T-helper 1 cell treated with Interleukin-12 subunit alpha and Interleukin-12 subunit beta and Interleukin-4 antibody, amounts not matched to agents 30 μg/mL and 1 μg/mL, for 36 hours (primary cell): ENCODE measurements around the gene MTOR.
"Not testable (repeated sequence)": the region's sequence is repeated elsewhere in the genome, so short reads cannot be mapped to it uniquely, and the experiment has no call there.

ENCODE experiments used
- H3K27ac Mint-ChIP-seq: one replicate; pipeline ENCODE4 v1.8.0; 2021; ENCODE audit warnings: mild to moderate bottlenecking, mixed read lengths
- H3K27me3 Mint-ChIP-seq: one replicate; pipeline ENCODE4 v1.8.0; 2021; ENCODE audit warnings: low read depth, mixed read lengths
- H3K36me3 Mint-ChIP-seq: one replicate; pipeline ENCODE4 v1.8.0; 2021; ENCODE audit warnings: low read depth, mixed read lengths
- H3K4me1 Mint-ChIP-seq: one replicate; pipeline ENCODE4 v1.8.0; 2021; ENCODE audit warnings: low read depth, mixed read lengths
- H3K4me3 Mint-ChIP-seq: one replicate; pipeline ENCODE4 v1.8.0; 2021; ENCODE audit warnings: mild to moderate bottlenecking, moderate library complexity, mixed read lengths
- H3K9me3 Mint-ChIP-seq: one replicate; pipeline ENCODE4 v1.8.0; 2021; ENCODE audit warnings: mixed read lengths

Gene MTOR

GRCh38 chr1:11187931-11188330 lies 74.4 kb downstream of the MTOR start:
- Mint-ChIP-seq H3K36me3 (peaks cover 6% of the 10 kb centered on the region), H3K27me3 (no peaks in the 10 kb centered on the region), H3K27ac (no peak overlapping the region)

GRCh38 chr1:11187494-11187893 lies 74.9 kb downstream of the MTOR start:
- no peak overlapping the region for H3K27ac Mint-ChIP-seq
- H3K4me1 Mint-ChIP-seq: no peaks in the 10 kb centered on the region
- H3K36me3 Mint-ChIP-seq: peaks cover 4% of the 10 kb centered on the region
- H3K9me3 Mint-ChIP-seq: no peaks in the 10 kb centered on the region
- no peak overlapping the region for H3K4me3 Mint-ChIP-seq
- no peaks in the 10 kb centered on the region for H3K27me3 Mint-ChIP-seq

More at GRCh38 chr1:11187931-11188330, 74.4 kb downstream of the MTOR start:
- Mint-ChIP-seq H3K9me3 (no peaks in the 10 kb centered on the region), H3K4me3 (no peak overlapping the region), H3K4me1 (no peaks in the 10 kb centered on the region)

GRCh38 chr1:11187000-11187399 lies 75.4 kb downstream of the MTOR start:
- H3K27me3 Mint-ChIP-seq: no peaks in the 10 kb centered on the region
- H3K9me3 Mint-ChIP-seq: no peaks in the 10 kb centered on the region
- H3K36me3 Mint-ChIP-seq: peaks cover 4% of the 10 kb centered on the region
- H3K27ac Mint-ChIP-seq: no peak overlapping the region
- no peaks in the 10 kb centered on the region for H3K4me1 Mint-ChIP-seq
- no peak overlapping the region for H3K4me3 Mint-ChIP-seq

DNA sequence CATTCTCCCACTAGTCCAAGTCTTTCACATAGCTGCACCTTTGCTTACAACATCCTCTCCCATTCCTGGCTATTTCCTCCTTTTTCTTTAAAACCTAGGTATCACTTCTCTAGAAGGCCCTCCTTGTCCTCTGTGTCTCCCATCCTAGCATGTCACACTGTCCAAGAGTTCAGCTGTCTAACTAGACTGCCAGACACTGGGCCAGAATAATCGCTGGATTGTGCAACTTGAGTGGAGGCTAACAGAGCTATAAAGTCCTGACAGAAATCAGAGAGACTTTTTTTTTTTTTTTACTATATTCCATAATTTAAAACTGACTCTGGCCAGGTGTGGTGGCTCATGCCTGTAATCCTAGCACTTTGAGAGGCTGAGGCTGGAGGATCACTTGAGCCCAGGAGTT lies 77.4 kb downstream of the MTOR start:
- peaks cover 4% of the 10 kb centered on the region for H3K36me3 Mint-ChIP-seq
- no peak overlapping the region for H3K4me3 Mint-ChIP-seq
- no peaks in the 10 kb centered on the region for H3K27me3 Mint-ChIP-seq
- no peaks in the 10 kb centered on the region for H3K4me1 Mint-ChIP-seq
- no peak overlapping the region for H3K27ac Mint-ChIP-seq
- H3K9me3 Mint-ChIP-seq: no peaks in the 10 kb centered on the region

DNA sequence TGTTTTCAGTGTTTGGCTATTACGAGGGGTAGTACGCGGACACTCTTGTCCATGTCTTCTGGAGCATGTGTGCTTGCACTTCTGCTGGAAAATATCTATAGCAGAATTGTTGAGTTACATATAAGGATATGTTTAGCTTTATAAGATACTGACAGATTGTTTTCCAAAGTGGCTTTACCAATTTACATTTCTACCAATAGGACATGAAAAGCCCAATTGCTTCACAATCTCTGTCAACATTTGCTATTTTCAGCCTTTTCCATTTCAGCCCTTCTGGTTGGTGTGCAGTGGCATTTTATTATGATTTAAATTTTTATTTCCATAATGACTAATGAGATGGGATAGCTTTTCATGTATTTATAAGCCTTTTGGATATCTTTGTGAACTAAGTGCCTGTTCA lies 79.5 kb downstream of the MTOR start:
- Mint-ChIP-seq H3K27ac (no peak overlapping the region), H3K9me3 (no peaks in the 10 kb centered on the region), H3K27me3 (no peaks in the 10 kb centered on the region), H3K4me1 (no peaks in the 10 kb centered on the region), H3K36me3 (peaks cover 4% of the 10 kb centered on the region), H3K4me3 (no peak overlapping the region)

DNA sequence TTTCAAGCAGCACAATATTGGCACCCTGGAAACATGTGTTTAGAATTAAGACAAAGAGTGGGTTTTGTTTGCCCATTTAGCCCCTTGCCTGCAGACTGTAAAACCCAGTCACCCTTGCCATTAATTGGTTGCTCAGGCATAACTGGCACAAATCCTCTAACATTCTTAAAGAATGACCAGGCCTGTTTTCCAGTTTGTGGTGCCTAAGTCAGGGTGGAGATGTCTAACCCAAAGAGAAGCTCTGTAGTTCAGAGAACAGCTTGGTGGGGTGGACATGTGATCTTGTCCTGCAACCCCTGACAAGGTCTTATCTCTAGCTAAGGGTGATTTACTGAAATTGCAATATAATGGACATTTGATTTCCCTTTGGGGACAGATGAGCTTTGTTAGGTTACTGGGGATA lies 82.0 kb downstream of the MTOR start:
- H3K27me3 Mint-ChIP-seq: no peaks in the 10 kb centered on the region
- H3K36me3 Mint-ChIP-seq: peaks cover 4% of the 10 kb centered on the region

DNA sequence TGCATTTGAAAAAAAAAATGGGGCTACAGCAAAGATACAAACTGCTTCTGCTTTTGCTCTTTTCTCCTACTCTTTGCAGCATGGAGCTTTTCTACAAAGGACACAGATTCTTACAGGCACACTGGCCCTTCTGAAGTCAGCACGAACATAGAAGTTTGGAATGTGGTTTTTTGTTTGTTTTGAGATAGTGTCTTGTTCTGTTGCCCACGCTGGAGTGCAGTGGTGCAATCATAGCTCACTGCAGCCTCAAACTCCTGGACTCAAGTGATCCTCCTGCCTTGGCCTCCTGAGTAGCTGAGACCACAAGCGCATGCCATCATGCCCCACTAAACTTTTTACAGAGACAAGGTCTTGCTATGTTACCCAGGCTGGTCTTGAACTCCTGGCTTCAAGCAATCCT lies 82.6 kb downstream of the MTOR start:
- H3K9me3 Mint-ChIP-seq, H3K4me1 Mint-ChIP-seq, H3K4me3 Mint-ChIP-seq, H3K27ac Mint-ChIP-seq, H3K27me3 Mint-ChIP-seq, H3K36me3 Mint-ChIP-seq: not testable (repeated sequence)

More for the DNA sequence above, 82.0 kb downstream of the MTOR start:
- Mint-ChIP-seq H3K9me3 (no peaks in the 10 kb centered on the region), H3K4me3 (no peak overlapping the region), H3K4me1 (no peaks in the 10 kb centered on the region), H3K27ac (no peak overlapping the region)

DNA sequence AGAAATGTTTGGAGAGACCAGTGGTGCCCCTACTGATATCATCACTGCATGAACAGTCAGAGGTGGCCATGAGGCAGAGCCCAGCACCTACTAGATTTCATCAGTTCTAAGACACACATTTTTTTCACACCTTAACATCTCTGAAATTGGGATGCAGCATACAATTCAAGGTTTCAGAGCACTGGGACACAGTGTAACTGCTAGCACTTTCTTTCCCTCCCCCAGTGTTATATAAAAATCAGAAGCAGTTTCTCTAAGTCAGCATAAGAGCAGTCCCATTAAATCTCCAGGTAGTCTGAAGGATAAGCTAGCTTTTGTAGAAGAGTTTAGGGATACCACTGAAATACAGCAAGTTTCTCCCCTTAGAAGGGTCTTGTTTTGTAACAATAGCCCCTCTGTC lies 83.2 kb downstream of the MTOR start:
- H3K27ac Mint-ChIP-seq: no peak overlapping the region
- no peaks in the 10 kb centered on the region for H3K9me3 Mint-ChIP-seq
- peaks cover 2% of the 10 kb centered on the region for H3K36me3 Mint-ChIP-seq

GRCh38 chr1:11178021-11179015 lies 84.0 kb downstream of the MTOR start:
- no peaks in the 10 kb centered on the region for H3K27me3 Mint-ChIP-seq
- no peaks in the 10 kb centered on the region for H3K4me1 Mint-ChIP-seq
- H3K9me3 Mint-ChIP-seq: no peaks in the 10 kb centered on the region
- no peak overlapping the region for H3K27ac Mint-ChIP-seq
- no peak overlapping the region for H3K4me3 Mint-ChIP-seq
- peaks cover 5% of the 10 kb centered on the region for H3K36me3 Mint-ChIP-seq

More for the DNA sequence above, 83.2 kb downstream of the MTOR start:
- H3K4me1 Mint-ChIP-seq: no peaks in the 10 kb centered on the region
- no peaks in the 10 kb centered on the region for H3K27me3 Mint-ChIP-seq
- H3K4me3 Mint-ChIP-seq: no peak overlapping the region

DNA sequence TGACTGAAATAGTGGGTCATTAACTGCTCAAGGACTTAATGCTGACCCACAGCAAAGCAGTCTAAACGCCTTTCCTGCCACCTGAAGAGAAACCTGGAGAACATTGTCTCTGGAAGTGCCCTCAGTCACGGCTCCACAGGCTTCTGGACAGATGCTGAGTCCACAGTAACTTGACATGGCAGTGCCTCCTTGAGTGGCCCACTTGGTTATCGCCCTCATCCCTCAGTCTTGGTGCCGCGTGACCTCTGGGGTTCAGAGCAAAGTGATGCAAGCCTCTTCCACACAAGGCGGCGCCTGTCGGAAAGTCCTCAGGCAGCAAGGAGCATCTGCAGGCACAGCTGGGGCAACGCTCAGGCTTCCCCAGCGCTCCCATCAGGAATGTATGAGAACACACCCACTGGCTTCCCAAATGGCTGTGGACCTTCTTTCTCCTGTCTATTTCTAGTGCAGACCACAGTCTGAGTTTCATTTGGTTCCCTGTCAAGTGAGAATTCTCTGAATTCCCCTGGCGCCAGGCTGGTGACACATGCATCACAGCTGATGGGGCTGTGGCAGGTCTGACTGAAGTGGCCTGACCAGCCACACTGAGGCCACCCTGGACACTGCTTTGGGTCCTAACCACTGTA lies 86.2 kb downstream of the MTOR start:
- Mint-ChIP-seq H3K36me3 (peaks cover 5% of the 10 kb centered on the region), H3K27me3 (no peaks in the 10 kb centered on the region), H3K4me1 (no peaks in the 10 kb centered on the region), H3K4me3 (no peak overlapping the region), H3K9me3 (no peaks in the 10 kb centered on the region), H3K27ac (no peak overlapping the region)

DNA sequence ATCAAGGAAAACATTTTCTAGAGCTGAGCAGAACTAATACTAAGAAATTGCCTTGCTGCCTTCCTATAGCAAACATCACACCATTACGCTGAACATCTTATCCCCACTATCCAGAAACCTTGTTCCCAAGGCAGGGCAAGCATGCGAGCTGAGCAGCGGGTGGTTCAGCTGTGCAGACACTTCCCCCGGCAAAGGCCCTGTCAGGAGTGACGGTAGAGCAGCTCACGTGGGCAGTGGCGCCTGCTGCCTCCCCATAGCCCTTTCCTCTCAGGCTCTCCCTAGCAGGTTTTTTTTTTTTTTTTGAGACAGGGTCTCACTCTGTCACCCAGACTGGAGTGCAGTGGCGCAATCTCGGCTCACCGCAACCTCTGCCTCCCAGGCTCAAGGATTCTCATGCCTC lies 86.9 kb downstream of the MTOR start:
- H3K4me3 Mint-ChIP-seq: no peak overlapping the region
- H3K27me3 Mint-ChIP-seq: no peaks in the 10 kb centered on the region
- H3K4me1 Mint-ChIP-seq: no peaks in the 10 kb centered on the region
- H3K27ac Mint-ChIP-seq: no peak overlapping the region
- H3K36me3 Mint-ChIP-seq: peaks cover 5% of the 10 kb centered on the region
- H3K9me3 Mint-ChIP-seq: no peaks in the 10 kb centered on the region

GRCh38 chr1:11174261-11174942 lies 87.9 kb downstream of the MTOR start:
- Mint-ChIP-seq H3K27ac (no peak overlapping the region), H3K36me3 (peaks cover 5% of the 10 kb centered on the region), H3K27me3 (no peaks in the 10 kb centered on the region), H3K9me3 (no peaks in the 10 kb centered on the region), H3K4me3 (no peak overlapping the region), H3K4me1 (no peaks in the 10 kb centered on the region)

GRCh38 chr1:11170102-11170501 lies 92.2 kb downstream of the MTOR start:
- H3K4me1 Mint-ChIP-seq: no peaks in the 10 kb centered on the region
- peaks cover 15% of the 10 kb centered on the region for H3K36me3 Mint-ChIP-seq
- H3K27me3 Mint-ChIP-seq: no peaks in the 10 kb centered on the region
- H3K27ac Mint-ChIP-seq: no peak overlapping the region
- H3K4me3 Mint-ChIP-seq: no peak overlapping the region
- H3K9me3 Mint-ChIP-seq: no peaks in the 10 kb centered on the region

DNA sequence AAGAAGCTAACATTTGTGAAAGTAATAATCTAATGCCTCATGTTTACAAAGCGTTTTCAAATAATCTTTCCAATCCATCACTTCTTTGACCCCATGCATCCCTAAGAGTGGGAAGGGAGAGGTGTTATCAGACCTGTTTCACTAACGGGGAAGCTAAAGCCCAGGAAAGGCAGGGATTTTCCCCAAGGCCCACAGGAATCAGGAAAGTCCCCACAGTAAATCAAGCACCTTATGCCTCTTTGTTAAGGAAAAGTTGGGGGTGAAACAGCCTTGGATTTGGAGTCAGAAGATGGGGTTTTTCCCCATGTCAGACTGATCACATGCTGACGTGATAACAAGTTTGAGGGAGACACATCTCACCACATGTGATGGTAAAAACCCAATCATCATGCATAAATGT lies 93.1 kb downstream of the MTOR start:
- Mint-ChIP-seq H3K9me3 (no peaks in the 10 kb centered on the region), H3K4me3 (no peak overlapping the region), H3K4me1 (no peaks in the 10 kb centered on the region), H3K36me3 (peaks cover 16% of the 10 kb centered on the region), H3K27me3 (no peaks in the 10 kb centered on the region), H3K27ac (no peak overlapping the region)

DNA sequence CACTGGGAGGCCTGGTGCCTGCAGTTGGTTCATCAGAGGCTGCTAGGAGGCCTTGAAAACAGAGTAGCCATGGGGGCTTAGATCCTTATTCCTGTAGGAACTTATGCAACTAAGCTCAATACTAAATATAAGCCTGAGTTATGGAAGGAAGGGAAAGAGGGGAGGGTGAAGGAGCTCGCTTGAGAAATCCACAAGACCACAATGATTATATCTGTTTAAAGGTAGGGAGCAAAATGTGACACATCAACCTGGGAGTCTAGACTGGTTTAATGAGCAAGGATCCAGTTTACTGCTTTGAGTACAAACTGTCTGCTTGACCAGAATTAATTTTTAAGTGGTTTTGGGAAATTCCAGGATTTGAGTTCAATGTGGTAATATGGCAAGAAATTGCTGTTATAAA lies 93.6 kb downstream of the MTOR start:
- Mint-ChIP-seq H3K27ac (no peak overlapping the region), H3K4me1 (no peaks in the 10 kb centered on the region), H3K27me3 (no peaks in the 10 kb centered on the region), H3K4me3 (no peak overlapping the region), H3K36me3 (peaks cover 15% of the 10 kb centered on the region), H3K9me3 (no peaks in the 10 kb centered on the region)
